Measurements from ENCODE around the gene ELP4.
"Not testable (repeated sequence)": the region's sequence is repeated elsewhere in the genome, so short reads cannot be mapped to it uniquely, and the experiment has no call there.

Gene ELP4

GRCh38 chr11:31649129-31649966 lies 139.8 kb downstream of the ELP4 start:
- no peak for DNase-seq

GRCh38 chr11:31651208-31651607 lies 141.6 kb downstream of the ELP4 start:
- DNase-seq = no peak

- no peak for DNase-seq
Observed at GRCh38 chr11:31651822-31652221, 142.3 kb downstream of the ELP4 start.

- DNase-seq = no peak
Observed at GRCh38 chr11:31652528-31652927, 143.0 kb downstream of the ELP4 start.

GRCh38 chr11:31655483-31655882 lies 145.9 kb downstream of the ELP4 start:
- DNase-seq = no peak

GRCh38 chr11:31656051-31656450 lies 146.5 kb downstream of the ELP4 start:
- no peak for DNase-seq

- no peak for DNase-seq
Observed at GRCh38 chr11:31657091-31657490, 147.5 kb downstream of the ELP4 start.

- DNase-seq = no peak
Observed at GRCh38 chr11:31664129-31664528, 154.6 kb downstream of the ELP4 start.

- DNase-seq = no peak
Observed at GRCh38 chr11:31664954-31665353, 155.4 kb downstream of the ELP4 start.

GRCh38 chr11:31671681-31672080 lies 162.1 kb downstream of the ELP4 start:
- DNase-seq = no peak

GRCh38 chr11:31673108-31673507 lies 163.5 kb downstream of the ELP4 start:
- peak; percentile 8 for DNase-seq

- no peak for DNase-seq
Observed at GRCh38 chr11:31676280-31676982, 166.9 kb downstream of the ELP4 start.

- DNase-seq = no peak
Observed at GRCh38 chr11:31680770-31681169, 171.2 kb downstream of the ELP4 start.

GRCh38 chr11:31687256-31687655 lies 177.7 kb downstream of the ELP4 start:
- DNase-seq = no peak

GRCh38 chr11:31687861-31688260 lies 178.3 kb downstream of the ELP4 start:
- no peak for DNase-seq

GRCh38 chr11:31689559-31689958 lies 180.0 kb downstream of the ELP4 start:
- DNase-seq = no peak

GRCh38 chr11:31690041-31690440 lies 180.5 kb downstream of the ELP4 start:
- DNase-seq = no peak

GRCh38 chr11:31690516-31690915 lies 180.9 kb downstream of the ELP4 start:
- no peak for DNase-seq

- no peak for DNase-seq
Observed at GRCh38 chr11:31692466-31692865, 182.9 kb downstream of the ELP4 start.

- DNase-seq = not testable (repeated sequence)
Observed at GRCh38 chr11:31697049-31697448, 187.5 kb downstream of the ELP4 start.

- no peak for DNase-seq
Observed at GRCh38 chr11:31699066-31699465, 189.5 kb downstream of the ELP4 start.

- DNase-seq = peak; percentile 55
Observed at GRCh38 chr11:31702966-31703365, 193.4 kb downstream of the ELP4 start.

GRCh38 chr11:31706357-31706756 lies 196.8 kb downstream of the ELP4 start:
- DNase-seq = no peak

GRCh38 chr11:31711137-31711536 lies 201.6 kb downstream of the ELP4 start:
- DNase-seq = no peak

Measured in NCI-H1436 (cell line).